ENCODE results near the gene HOXD3.

The HOXD3 gene

GRCh38 chr2:176150584-176151441 is 6.3 kb upstream of the HOXD3 start:
- DNase-seq: no peak

DNA sequence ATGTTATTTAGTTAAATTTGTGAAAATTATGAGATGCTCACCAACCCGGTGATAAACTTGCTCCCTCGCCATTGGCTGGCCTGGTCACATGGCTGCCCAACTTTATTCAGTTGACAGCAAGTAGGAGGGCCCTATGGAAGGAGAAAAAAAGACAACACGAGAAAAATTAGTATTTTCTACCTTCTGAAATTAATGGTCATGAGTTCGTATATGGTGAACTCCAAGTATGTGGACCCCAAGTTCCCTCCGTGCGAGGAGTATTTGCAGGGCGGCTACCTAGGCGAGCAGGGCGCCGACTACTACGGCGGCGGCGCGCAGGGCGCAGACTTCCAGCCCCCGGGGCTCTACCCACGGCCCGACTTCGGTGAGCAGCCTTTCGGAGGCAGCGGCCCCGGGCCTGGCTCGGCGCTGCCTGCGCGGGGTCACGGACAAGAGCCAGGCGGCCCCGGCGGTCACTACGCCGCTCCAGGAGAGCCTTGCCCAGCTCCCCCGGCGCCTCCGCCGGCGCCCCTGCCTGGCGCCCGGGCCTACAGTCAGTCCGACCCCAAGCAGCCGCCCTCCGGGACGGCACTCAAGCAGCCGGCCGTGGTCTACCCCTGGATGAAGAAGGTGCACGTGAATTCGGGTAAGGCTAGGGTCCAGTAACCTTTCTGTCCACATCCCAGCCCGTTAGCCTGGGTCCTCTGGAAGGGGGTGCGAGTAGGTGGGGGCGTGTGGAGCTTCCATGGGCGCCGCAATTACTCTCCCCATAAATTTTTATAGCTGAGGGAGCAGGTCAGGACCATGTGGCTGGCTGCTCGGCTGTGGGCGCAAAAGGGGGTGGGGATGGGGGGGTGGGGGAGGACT is 5.4 kb upstream of the HOXD3 start, which contains the start of gene HOXD4:
Gene HOXD4, plus strand, starts transcription at position 109 of the 846 bp plus-strand sequence. Its CDS starts 84 bp downstream, at position 193.
- no peak for DNase-seq

DNA sequence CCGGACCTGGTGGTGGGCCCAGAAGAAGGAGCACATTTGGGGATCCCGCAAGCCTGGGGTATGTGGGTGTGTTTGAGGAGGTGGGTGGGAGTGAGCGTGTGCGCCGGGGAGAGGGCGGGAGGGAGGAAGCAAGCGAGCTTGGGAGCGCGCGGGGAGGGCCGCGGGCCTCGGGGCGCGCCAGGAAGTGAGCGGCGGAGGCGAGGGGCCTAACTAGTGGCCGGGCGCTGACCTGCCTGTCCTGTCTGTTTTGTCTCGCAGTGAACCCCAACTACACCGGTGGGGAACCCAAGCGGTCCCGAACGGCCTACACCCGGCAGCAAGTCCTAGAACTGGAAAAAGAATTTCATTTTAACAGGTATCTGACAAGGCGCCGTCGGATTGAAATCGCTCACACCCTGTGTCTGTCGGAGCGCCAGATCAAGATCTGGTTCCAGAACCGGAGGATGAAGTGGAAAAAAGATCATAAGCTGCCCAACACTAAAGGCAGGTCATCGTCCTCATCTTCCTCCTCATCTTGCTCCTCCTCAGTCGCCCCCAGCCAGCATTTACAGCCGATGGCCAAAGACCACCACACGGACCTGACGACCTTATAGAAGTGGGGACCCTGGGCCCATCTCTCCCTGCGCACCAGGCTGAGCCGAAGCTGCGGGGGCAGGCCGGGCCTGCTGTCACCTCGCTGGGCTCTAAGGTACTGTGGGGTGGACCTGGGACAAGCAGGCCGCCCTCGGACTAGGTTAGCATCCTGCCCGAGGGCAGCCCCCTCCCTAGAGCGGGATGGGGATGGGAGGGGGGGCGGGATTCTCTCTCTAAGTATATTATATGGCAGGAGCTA is 4.5 kb upstream of the HOXD3 start:
- no peak for DNase-seq

- DNase-seq: no peak
Measured at GRCh38 chr2:176154576-176155252, 2.4 kb upstream of the HOXD3 start.

DNA sequence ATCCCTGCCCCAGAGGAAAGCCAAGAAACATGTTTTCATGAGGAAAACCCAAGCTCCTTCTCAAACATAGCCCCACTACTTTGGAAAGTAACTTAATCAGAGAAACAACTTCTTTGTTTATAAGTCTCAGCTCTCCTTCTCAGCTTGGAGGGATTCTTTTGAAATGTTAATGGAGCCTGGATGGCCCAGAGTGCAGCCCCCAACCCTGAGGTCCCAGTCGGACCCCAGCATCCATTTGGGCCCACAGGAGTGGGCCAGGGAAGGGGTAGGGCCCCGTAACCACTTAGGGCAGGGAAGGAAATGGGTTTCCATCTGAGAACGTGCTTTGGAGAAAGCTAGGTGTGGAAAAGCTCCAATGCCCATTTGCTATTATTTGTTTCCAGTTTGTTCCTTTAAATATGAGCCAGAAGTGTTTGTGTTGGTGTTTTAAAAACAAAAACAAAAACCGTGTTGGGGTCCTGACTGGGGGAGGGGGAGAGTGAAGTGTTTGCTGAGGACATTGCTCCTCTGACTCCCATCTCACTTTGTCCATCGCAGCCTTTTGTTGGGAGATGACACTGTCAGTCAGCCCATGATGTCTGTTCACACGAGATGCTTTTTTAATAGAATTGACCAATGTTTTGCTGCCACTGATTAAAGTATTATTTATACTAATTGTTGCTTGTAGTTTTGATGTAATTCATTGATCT is 1.6 kb upstream of the HOXD3 start:
- DNase-seq: no peak

DNA sequence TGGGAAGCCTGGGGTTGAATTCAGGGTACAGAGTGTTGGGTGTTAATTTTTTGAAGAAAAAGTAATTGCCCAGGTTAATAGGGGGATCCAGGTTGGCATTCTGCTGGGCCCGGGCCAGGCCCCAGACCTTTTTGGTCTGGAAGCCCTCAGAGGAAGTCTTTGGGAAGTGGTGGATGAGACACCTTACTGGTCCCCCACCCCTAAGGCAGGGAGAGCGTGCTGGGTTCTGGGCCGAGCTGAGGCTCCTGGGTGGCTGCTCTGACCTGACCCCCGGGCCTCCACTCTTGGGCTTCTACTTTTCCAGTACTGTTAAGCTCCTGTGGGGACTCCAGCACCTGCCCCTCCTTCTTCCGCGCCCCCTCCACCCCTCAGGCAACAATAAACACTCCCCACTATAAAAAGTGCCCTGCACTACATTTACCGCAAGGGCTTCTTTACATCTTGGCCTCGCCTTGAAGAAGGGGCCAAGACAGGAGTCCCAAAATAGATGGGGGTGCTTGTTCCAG is 753 bp upstream of the HOXD3 start:
- no peak for DNase-seq

DNA sequence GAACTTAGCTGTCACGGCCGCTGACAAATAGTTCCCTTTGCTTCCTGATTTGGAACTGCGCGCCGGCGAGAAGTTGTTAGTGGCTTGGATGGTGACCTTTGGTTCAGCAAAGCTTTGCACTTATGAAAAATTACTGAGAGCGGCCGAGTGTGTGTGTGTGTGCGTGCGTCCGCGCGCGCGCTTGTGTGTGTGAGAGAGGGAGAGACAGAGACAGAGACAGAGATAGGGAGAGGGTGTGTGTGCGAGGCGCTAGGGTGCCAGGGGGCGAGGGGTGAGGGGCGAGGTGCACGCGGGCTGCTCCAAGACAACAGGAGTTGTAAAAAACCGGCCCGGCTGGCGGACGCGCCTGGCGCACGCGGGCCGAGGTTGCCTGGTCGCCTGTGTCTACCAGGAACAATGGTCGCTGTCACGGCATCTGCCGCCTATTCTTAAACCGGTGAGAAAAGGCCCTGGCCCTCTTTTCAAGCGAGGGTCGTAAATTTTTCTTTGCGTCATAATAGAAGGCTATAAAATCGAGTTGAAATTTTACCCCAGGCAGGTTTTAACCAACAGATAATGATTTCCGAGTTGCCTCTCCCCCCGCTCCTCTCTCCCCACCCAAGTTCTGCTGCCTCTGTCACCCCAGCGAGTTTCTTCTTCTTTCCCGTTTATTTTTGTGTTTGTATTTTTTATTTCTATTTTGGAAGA is 535 bp downstream of the HOXD3 start:
- no peak for DNase-seq

DNA sequence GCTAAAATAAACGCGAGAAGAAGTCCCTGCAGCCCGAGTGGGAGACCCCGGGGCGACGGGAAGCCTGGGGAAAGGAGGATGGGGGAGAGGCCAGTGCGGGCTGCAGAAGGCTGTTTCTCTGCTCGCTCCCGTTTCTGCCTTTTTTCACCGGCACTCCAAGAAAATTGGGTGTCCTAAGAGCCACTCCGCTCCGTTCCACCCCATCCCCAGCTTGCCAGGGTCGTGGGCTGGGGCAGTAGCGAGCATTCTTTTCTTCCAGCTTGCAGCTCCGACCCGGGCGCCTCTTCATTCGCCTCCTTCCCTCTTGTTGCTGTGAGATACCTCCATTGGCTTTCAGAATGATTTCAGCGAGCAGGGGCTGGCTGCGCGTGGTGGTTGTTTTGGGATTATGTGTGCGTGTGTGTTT is 1.1 kb downstream of the HOXD3 start:
- DNase-seq: no peak

GRCh38 chr2:176158855-176159662 is 2.0 kb downstream of the HOXD3 start:
- DNase-seq: no peak

- no peak for DNase-seq
Measured at GRCh38 chr2:176159663-176160250, 2.6 kb downstream of the HOXD3 start.

GRCh38 chr2:176160251-176160985 is 3.3 kb downstream of the HOXD3 start:
- no peak for DNase-seq

DNA sequence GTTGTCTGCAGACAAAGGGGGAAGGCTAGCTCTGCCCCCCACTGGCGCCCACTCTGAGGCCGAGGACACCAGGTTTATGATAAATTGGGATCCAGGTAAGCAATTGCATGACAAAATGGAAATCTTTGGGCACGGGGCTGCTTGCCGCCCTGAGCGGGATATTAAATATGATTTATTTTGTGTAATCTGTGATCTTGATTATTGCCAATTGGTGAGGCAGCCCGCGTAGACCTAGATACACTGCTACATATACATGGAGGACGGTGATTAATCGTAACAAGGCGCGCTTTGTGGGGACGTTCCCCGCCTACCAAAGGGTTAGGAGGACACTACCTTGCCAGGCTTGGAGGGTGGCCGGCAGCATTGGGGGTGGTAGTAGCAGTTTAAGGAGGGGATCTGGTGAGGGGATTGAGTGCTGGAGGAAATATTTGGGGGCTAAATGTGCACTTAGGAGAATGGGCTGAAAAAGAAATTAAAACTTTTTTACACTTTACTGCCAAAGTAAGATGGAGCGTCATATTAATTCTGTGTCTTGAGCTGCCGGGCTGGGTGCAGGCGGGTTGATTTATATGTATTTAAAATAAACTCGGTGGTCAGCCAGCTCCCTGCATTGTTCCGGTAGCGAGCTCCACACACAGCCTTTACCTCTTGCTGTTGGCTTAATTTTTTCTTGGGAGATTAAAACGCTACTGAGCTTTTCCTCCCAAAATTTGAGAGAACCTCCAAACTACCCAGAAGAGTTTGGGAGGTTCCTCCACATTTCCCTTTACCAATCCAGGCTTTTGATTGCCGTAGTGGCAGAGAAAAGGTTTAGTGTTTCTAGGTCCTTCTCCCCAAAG is 4.1 kb downstream of the HOXD3 start:
- no peak for DNase-seq

GRCh38 chr2:176161825-176162626 is 4.9 kb downstream of the HOXD3 start:
- no peak for DNase-seq

DNA sequence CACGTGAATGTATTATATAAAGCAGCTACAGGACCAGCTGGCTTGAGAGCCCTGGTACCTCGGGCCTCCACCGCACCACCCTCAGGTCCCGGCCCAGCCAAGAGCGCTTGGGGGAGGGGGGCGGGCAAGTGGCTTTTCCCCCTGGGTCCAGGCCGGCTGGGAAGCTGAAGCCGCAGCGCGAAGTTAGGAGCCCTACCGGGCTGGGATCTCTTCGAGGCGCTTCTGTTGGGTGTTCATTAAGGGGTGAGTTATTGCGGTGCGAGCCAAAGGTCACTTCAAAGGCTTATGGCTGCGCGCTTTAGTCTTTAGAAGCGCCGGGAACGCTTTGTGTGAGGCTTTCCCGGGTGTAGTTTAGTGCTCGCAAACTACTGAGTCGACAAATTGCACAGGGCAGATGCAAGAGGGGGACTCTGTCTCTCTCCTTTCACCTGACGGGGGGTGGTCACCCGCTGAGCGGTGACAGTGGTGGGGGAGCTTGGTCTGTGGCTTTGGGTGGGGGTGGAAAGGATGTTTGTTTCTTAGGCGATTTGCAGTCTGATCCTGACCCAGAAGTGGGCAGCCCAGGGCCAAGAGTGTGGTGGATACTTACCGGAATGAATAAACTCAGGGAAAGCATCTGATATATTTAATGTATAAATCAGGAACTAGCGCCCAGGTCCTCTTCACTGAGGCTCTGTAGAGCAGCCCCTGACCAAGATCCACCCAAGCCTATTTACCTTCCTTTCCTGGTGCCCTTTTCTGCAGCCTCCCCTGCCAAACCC is 6.0 kb downstream of the HOXD3 start:
- DNase-seq: no peak

DNA sequence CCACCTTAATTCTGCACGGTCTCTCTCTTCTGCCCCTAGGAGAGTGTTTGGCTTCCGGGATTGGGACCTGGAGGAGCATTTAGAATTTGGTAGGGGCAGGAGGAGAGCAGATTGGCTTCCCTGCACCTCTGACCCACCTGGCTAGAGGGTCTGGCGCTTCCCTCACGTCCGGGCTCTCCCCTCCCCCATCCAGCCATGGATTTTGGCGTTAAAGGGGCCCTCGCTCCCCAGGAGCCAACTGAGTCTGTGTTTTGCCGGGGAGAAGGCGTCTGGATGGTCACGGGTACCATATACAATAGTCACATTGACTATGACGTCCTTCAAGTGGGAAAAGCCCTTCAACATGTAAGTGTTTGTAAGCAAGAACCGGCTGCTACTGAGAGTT is 6.6 kb downstream of the HOXD3 start:
- no peak for DNase-seq

DNA sequence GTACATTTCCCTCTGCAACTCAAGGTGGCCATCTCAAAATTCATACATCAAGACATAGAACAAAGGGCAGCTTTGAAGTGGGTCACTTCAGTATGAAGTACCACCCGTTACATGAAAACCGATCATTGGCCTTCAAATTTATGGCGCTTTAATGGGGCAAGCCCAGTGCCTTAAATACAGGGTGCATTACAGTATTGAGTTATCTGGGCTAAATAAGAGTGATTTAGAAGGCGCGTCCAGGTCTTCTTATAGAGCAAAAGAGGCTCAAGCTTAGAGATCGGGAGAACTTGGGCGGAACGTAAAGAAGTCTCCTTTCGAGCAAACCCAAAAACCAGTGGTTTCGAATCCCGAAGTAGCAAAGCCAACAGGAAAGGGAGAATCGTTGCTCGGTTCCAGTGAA is 7.1 kb downstream of the HOXD3 start:
- no peak for DNase-seq

All from NCI-H774 (cell line).